Stimulated activated CD8-positive, alpha-beta memory T cell treated with anti-CD3 and anti-CD28 coated beads, Interleukin-7, amount 100 ng/mL, for 24 hours (primary cell): Measurements from ENCODE around the gene DOCK11.
"Not testable (repeated sequence)": the region's sequence is repeated elsewhere in the genome, so short reads cannot be mapped to it uniquely, and the experiment has no call there.

Source experiments
- DNase-seq: peaks from one replicate; pipeline ENCODE4 v3.0.0-alpha.2; 2020; ENCODE audit warnings: low read depth

The DOCK11 gene

GRCh38 chrX:118694638-118695037 is 199.0 kb downstream of the DOCK11 start:
- no peak for DNase-seq

GRCh38 chrX:118698516-118699170 is 203.0 kb downstream of the DOCK11 start:
- no peak for DNase-seq

- DNase-seq = no peak
Observed at GRCh38 chrX:118702741-118703140, 207.1 kb downstream of the DOCK11 start.

- DNase-seq = no peak
Observed at GRCh38 chrX:118706681-118707080, 211.1 kb downstream of the DOCK11 start.

- no peak for DNase-seq
Observed at GRCh38 chrX:118714521-118714920, 218.9 kb downstream of the DOCK11 start.

GRCh38 chrX:118715917-118716316 is 220.3 kb downstream of the DOCK11 start:
- not testable (repeated sequence) for DNase-seq

GRCh38 chrX:118716833-118717232 is 221.2 kb downstream of the DOCK11 start:
- DNase-seq = not testable (repeated sequence)

GRCh38 chrX:118717678-118718391 is 222.2 kb downstream of the DOCK11 start:
- no peak for DNase-seq

- no peak for DNase-seq
Observed at GRCh38 chrX:118718737-118719136, 223.1 kb downstream of the DOCK11 start.

- no peak for DNase-seq
Observed at GRCh38 chrX:118720058-118720707, 224.6 kb downstream of the DOCK11 start.

- DNase-seq = no peak
Observed at GRCh38 chrX:118723376-118723775, 227.8 kb downstream of the DOCK11 start.

GRCh38 chrX:118724365-118724764 is 228.8 kb downstream of the DOCK11 start:
- DNase-seq = no peak

- DNase-seq = no peak
Observed at GRCh38 chrX:118724775-118725174, 229.2 kb downstream of the DOCK11 start.

- no peak for DNase-seq
Observed at GRCh38 chrX:118726396-118726795, 230.8 kb downstream of the DOCK11 start.

- no peak for DNase-seq
Observed at GRCh38 chrX:118726887-118727685, 231.5 kb downstream of the DOCK11 start, which contains the start of gene IL13RA1. Gene IL13RA1, plus strand, starts transcription at chrX:118727606. Its CDS starts 33 bp downstream, at chrX:118727639.

GRCh38 chrX:118727686-118728339 is 232.2 kb downstream of the DOCK11 start:
- no peak for DNase-seq

GRCh38 chrX:118729042-118729652 is 233.5 kb downstream of the DOCK11 start:
- DNase-seq = no peak

GRCh38 chrX:118730500-118731247 is 235.1 kb downstream of the DOCK11 start:
- no peak for DNase-seq

GRCh38 chrX:118732551-118732950 is 236.9 kb downstream of the DOCK11 start:
- not testable (repeated sequence) for DNase-seq

GRCh38 chrX:118734909-118735308 is 239.3 kb downstream of the DOCK11 start:
- no peak for DNase-seq
